Measurements from ENCODE around the gene SERTAD4.

Gene SERTAD4

DNA sequence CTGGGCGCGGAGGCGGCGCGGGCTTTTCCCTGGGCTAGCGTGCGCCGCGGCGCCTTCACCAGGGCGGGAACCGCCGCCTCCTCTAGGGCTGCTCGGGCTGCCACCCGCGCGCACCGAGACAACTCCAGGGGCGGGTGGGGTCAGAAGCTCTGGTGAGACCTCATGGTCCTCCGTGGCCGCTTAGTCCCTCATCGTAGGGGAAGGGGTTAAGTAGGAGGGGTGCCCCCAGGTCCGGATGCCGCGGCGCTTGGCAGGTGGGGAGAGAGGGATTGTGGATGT is 559 bp downstream of the SERTAD4 start:
- peak overlapping the region; percentile 48 for H3K4me3 ChIP-seq (ENCODE audit: control insufficient read depth, low read depth, low read length)
- TF ChIP-seq, protein P1, sequence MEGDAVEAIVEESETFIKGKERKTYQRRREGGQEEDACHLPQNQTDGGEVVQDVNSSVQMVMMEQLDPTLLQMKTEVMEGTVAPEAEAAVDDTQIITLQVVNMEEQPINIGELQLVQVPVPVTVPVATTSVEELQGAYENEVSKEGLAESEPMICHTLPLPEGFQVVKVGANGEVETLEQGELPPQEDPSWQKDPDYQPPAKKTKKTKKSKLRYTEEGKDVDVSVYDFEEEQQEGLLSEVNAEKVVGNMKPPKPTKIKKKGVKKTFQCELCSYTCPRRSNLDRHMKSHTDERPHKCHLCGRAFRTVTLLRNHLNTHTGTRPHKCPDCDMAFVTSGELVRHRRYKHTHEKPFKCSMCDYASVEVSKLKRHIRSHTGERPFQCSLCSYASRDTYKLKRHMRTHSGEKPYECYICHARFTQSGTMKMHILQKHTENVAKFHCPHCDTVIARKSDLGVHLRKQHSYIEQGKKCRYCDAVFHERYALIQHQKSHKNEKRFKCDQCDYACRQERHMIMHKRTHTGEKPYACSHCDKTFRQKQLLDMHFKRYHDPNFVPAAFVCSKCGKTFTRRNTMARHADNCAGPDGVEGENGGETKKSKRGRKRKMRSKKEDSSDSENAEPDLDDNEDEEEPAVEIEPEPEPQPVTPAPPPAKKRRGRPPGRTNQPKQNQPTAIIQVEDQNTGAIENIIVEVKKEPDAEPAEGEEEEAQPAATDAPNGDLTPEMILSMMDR (conservative IDR thresholded peaks at IDR 0.05; ENCODE audit: control insufficient read depth, insufficient read depth, low read depth, low read length), result no peak
- DNase-seq (ENCODE audit: low read depth), result no peak

DNA sequence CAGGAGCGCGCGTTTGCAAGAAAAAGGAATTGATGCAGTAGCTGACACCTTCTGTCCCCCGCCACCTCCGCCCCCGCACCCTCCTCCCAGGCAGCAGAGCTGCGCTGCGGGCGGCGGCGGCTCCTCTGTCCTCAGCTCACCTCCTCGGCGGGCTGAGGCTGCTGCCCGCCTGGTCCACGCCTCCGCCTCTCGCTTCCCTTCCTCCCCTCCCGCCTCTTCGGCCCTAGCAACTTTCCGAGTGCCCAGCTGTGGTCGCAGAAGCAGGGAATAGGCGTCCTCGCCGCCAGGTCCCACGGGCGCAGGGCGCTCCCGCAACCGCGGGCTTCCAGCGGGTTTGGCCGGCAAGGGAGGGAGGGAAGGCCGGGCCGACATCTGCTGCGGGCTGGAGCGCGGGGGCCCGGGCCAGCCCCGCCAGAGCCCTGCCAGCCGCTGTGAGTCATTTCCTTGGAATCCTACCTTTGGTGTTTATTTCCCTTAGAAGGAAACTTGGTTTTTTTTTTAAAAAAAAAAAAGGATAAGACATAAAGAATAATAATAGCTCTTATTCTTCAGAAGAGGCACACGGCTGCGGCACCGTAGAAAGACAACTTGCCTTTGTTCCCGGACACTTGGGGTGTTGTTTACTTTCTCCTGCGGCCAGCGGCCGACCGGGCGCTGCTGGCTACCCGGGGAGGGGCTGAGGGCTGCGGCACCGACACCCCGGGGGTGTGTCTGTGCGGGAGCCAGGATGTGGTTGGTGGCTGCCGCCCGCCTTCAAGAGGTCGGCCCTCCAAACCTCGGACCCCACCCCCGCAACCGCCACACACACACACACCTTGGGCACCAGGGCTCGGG is 1.1 kb downstream of the SERTAD4 start:
- TF ChIP-seq, protein P1 (conservative IDR thresholded peaks at IDR 0.05; ENCODE audit: control insufficient read depth, insufficient read depth, low read depth, low read length), result no peak
- DNase-seq (ENCODE audit: low read depth), result peak; percentile 51
- peak overlapping the region; percentile 48 for H3K4me3 ChIP-seq (ENCODE audit: control insufficient read depth, low read depth, low read length)

DNA sequence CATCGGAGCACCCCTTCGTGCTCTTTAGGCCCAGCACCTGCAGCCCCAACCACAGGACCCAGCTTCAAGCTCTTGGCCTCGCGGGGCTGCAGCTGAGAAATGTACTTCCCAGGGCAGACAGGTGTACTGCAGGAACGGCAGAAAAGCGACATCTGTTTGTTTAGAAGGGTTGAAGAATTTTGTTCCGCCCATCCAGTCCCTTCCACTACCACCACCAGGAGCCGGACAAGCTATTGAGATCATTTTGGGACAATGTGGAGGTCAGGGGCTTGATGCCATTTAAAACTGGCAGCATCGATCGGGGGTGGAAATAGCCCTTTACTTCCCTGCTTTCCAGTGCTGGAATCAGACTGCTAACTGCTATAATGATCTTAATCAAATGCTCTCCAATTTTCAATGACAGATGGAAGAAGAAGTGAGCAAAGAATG is 1.7 kb downstream of the SERTAD4 start:
- no peak overlapping the region for H3K4me3 ChIP-seq (ENCODE audit: control insufficient read depth, low read depth, low read length)
- TF ChIP-seq, protein P1 (conservative IDR thresholded peaks at IDR 0.05; ENCODE audit: control insufficient read depth, insufficient read depth, low read depth, low read length), result no peak
- DNase-seq (ENCODE audit: low read depth), result no peak

DNA sequence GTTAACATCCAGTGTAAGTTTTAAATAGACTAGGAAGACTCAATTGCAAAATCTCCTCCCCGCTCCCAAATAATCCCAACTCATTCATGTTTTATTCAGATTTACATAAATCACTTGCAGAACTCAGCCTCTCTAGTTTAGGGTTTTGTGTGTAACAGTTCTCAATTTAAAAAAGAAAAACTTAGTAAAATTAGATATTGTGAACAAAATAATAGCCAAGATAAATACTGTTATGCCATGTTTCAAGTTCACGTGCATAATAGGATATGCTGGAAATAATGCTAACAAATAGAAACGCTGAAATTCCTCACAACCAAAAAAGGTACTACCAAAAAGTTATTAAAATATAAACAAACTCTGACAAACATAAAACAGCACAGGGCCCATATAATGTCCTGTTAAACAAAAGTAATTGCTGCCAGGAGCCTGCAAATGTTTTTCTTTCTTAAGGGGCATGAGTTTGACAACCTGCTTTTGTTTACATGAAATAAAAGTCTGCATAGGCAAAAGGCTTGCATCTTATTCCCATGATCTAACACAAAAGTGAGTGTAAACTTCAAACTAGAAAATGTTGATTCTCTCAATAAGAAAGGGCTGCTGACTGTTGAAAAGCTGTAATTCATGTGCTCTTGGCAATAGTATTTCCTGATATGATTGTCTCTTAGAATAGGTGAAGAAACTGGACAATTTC is 2.9 kb downstream of the SERTAD4 start:
- no peak for DNase-seq (ENCODE audit: low read depth)
- no peak overlapping the region for H3K4me3 ChIP-seq (ENCODE audit: control insufficient read depth, low read depth, low read length)
- TF ChIP-seq, protein P1 (conservative IDR thresholded peaks at IDR 0.05; ENCODE audit: control insufficient read depth, insufficient read depth, low read depth, low read length), result no peak

DNA sequence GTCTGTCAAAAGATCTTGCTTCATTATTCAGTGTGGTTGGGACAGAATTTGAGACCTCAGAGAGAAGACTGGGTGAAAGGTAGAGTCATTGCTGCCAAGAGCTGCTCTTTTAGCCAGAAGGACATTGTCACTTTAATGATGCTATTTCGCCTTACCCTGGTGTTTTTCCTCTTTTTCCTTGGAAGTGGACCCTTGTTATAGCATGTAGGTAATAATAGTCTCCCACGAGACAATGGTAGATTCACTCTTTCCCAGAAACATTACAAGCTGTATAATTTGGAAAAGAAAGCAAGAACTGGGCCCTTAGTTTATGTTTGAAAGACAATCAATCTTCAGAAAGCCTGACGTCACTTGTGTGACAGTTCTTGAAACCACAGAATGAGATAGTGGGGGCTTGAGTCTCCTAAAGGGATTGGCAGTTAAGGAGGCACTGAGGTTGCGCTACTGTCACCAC is 3.8 kb downstream of the SERTAD4 start:
- TF ChIP-seq, protein P1 (conservative IDR thresholded peaks at IDR 0.05; ENCODE audit: control insufficient read depth, insufficient read depth, low read depth, low read length), result no peak
- peak; percentile 68 for DNase-seq (ENCODE audit: low read depth)
- no peak overlapping the region for H3K4me3 ChIP-seq (ENCODE audit: control insufficient read depth, low read depth, low read length)

DNA sequence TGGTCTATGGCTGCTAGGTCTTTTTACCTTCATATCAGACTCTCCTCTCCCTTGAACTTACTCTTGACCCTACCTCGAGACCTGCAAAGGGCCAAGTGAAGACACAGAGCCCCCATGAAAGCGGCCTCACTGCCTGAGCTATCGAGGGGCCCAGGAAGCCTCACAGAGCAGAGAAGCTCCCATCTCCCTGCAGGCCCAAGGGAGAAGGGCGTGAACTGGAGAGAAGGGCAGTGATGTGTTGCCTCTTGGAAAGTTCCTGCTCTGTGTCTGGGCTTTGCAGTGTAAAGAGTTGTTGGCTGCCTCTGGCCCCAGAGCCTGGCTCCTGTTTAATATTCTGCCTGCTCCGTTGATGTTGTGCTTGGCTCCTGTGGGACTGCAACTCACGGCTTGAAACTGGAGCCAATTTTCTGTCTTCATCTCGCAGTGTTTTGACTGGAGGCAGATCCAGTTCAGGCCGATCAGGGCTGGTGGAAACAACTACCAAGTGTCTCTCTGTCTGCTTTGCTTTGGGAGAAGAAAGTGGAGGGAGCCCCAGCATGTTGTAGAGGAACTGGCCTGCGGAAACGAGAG is 4.3 kb downstream of the SERTAD4 start:
- TF ChIP-seq, protein P1 (conservative IDR thresholded peaks at IDR 0.05; ENCODE audit: control insufficient read depth, insufficient read depth, low read depth, low read length), result no peak
- DNase-seq (ENCODE audit: low read depth), result peak; percentile 91
- no peak overlapping the region for H3K4me3 ChIP-seq (ENCODE audit: control insufficient read depth, low read depth, low read length)

Measured in fibroblast of mammary gland (primary cell).